HepG2 (cell line): ENCODE results near the gene CACNA2D1. TPM values are rescaled to one million over a fixed set of nuclear protein-coding genes. Genes with fewer than 3 reads are reported as not detected.

Experiments
- ATAC-seq: fragments of 200-7000 bp; cut with Tn5 transposase; 3 replicates; pipeline ENCODE4 v1.9.1; 2020; ENCODE audit warnings: mild to moderate bottlenecking, moderate library complexity
- BruUV-seq: library from RNA; stranded (reverse); fragments of 400-500 nt; replicated peaks from 2 replicates; lab custom pipeline; 2021; lab: Mats Ljungman, UMichigan
- CTCF ChIA-PET: fragments of 300-600 bp; formaldehyde crosslinking; extraction: SDS; loops from one replicate; lab custom pipeline; 2021; ENCODE audit warnings: low total read pairs, inconsistent platforms, low intra/inter-chr PET ratio; lab: Yijun Ruan, JAX
- POLR2A ChIA-PET: fragments of 350-600 bp; sonication (Branson Sonifier 250); formaldehyde crosslinking; loops from one replicate; lab custom pipeline; 2020; ENCODE audit warnings: antibody characterized with exemption, inconsistent platforms; lab: Yijun Ruan, JAX
- DNase-seq: peaks from one replicate; pipeline ENCODE4 v3.0.0-alpha.2; 2015; ENCODE audit warnings: low spot score
- FAIRE-seq: peaks from 3 replicates; lab custom pipeline; 2011; peaks lifted over from hg19 to GRCh38; lab: Jason Lieb, UNC
- H2AFZ ChIP-seq: one replicate; pipeline ENCODE4 v1.6.1; 2011; ENCODE audit warnings: low read length, inconsistent platforms
- H3K27ac ChIP-seq: fragments of 300-600 bp; 3 replicates; pipeline ENCODE4 v1.8.0; 2011; ENCODE audit warnings: mixed run types, mild to moderate bottlenecking, mixed read lengths, low read length, inconsistent platforms; ENCODE audit not compliant: insufficient read depth; ENCODE audit errors: extremely low read length
- H3K27me3 ChIP-seq, 2 experiments: fragments of 200-600 bp in 1 of 2; 2 replicates in 1 of 2; 3 replicates in 1 of 2; pipeline versions ENCODE4 v1.6.0 to v1.8.0; 2011; ENCODE audit warnings: low read length in 2 of 2, mild to moderate bottlenecking in 2 of 2, moderate library complexity in 2 of 2, inconsistent platforms in 1 of 2; ENCODE audit not compliant: insufficient read depth in 2 of 2, control insufficient read depth in 1 of 2
- H3K36me3 ChIP-seq, 2 experiments: fragments of 200-600 bp in 1 of 2; replicated peaks in 1 of 2; 2 replicates in 1 of 2; 3 replicates in 1 of 2; pipeline versions ENCODE4 v1.5.1 to v1.8.0; 2011; ENCODE audit warnings: low read length in 2 of 2, inconsistent platforms in 1 of 2; ENCODE audit not compliant: insufficient read depth in 2 of 2, control insufficient read depth in 1 of 2
- H3K4me1 ChIP-seq: 2 replicates; pipeline ENCODE4 v1.5.1; 2012; ENCODE audit warnings: low read length, inconsistent platforms; ENCODE audit not compliant: insufficient read depth
- H3K4me2 ChIP-seq: 2 replicates; pipeline ENCODE4 v1.6.0; 2011; ENCODE audit warnings: low read depth, low read length, inconsistent platforms
- H3K4me3 ChIP-seq, 3 experiments: fragments of 200-600 bp in 1 of 3; sonication (generic), shearing (Covaris generic) in 1 of 3; replicated peaks in 1 of 3; 2 replicates each; pipeline ENCODE4 v1.5.1; 2011 to 2016; ENCODE audit warnings: low read length in 3 of 3, inconsistent platforms in 2 of 3, low read depth in 2 of 3, mild to moderate bottlenecking in 2 of 3, control low read depth in 1 of 3, mixed read lengths in 1 of 3; ENCODE audit not compliant: insufficient read depth in 1 of 3
- H3K79me2 ChIP-seq: one replicate; pipeline ENCODE4 v1.6.1; 2011; ENCODE audit warnings: low read length, inconsistent platforms; ENCODE audit not compliant: insufficient read depth
- H3K9ac ChIP-seq: 2 replicates; pipeline ENCODE4 v1.6.0; 2011; ENCODE audit warnings: mild to moderate bottlenecking, low read depth, low read length, inconsistent platforms; ENCODE audit not compliant: insufficient read depth
- H3K9me3 ChIP-seq: 2 replicates; pipeline ENCODE4 v1.5.1; 2012; ENCODE audit warnings: mild to moderate bottlenecking, low read length
- H4K20me1 ChIP-seq: 2 replicates; pipeline ENCODE4 v1.6.0; 2011; ENCODE audit warnings: inconsistent platforms, mild to moderate bottlenecking, low read length, moderate library complexity; ENCODE audit not compliant: insufficient read depth
- CBFB ChIP-seq: sonication (generic); formaldehyde crosslinking; IDR thresholded peaks from 2 replicates; pipeline ENCODE4 v1.4.0; 2020; ENCODE audit warnings: missing genetic modification reagents
- PPARG ChIP-seq: conservative IDR thresholded peaks from 2 replicates; pipeline ENCODE4 v1.6.1; 2016; ENCODE audit warnings: missing biosample characterization, missing genetic modification reagents
- TRIM22 ChIP-seq: fragments of 450-650 bp; IDR thresholded peaks from 2 replicates; pipeline ENCODE4 v1.6.1; 2017
- ZBTB7A ChIP-seq: sonication (generic); formaldehyde crosslinking; IDR thresholded peaks from 2 replicates; pipeline ENCODE4 v1.8.0; 2022; ENCODE audit warnings: mild to moderate bottlenecking, missing genetic modification reagents
- ZFP82 ChIP-seq: sonication (generic); formaldehyde crosslinking; IDR thresholded peaks from 2 replicates; pipeline ENCODE4 v1.5.1; 2020; ENCODE audit warnings: mild to moderate bottlenecking, missing genetic modification reagents, borderline replicate concordance
- ZNF235 ChIP-seq: sonication (generic); formaldehyde crosslinking; IDR thresholded peaks from 2 replicates; pipeline ENCODE4 v1.8.1; 2023; ENCODE audit warnings: mild to moderate bottlenecking, missing genetic modification reagents, borderline replicate concordance
- ZNF3 ChIP-seq: IDR thresholded peaks from 2 replicates; pipeline ENCODE4 v1.7.0; 2017; ENCODE audit warnings: inconsistent platforms
- ZNF558 ChIP-seq: sonication (generic); formaldehyde crosslinking; IDR thresholded peaks from 2 replicates; pipeline ENCODE4 v1.9.0; 2022; ENCODE audit warnings: mild to moderate bottlenecking, missing genetic modification reagents, borderline replicate concordance
- WGBS: methylation state at CpG from one replicate; pipeline ENCODE4 v1.1.6; 2017; ENCODE audit warnings: low lambda C conversion rate; 5-methylcytosine and 5-hydroxymethylcytosine counted together
- in situ Hi-C: cut with HindIII; loops from 2 replicates; pipeline ENCODE4 v1.10.0; 2017; ENCODE audit warnings: low pct_unique_long_range_greater_than_20kb; ENCODE audit not compliant: extremely low pct_ligation_motif_present
- intact Hi-C: fragments of 100-400 bp; cut with micrococcal nuclease; formaldehyde crosslinking; loops from one replicate; pipeline ENCODE4 v1.10.0; 2022; ENCODE audit not compliant: unreplicated experiment
- polyA plus RNA-seq, 8 experiments: library from polyadenylated mRNA; depleted of rRNA in 3 of 8; stranded (reverse) in 7 of 8; unstranded in 1 of 8; fragments of >200 nt; fragmentation: Illumina TruSeq in 4 of 8; extraction: Trizol in 4 of 8; gene quantifications; 2 replicates each; pipeline versions ENCODE4 v1.2.1 to v1.2.3, GENCODE V29; 2011 to 2016; ENCODE audit warnings: low read depth in 4 of 8, missing spikeins in 1 of 8, mixed read lengths in 1 of 8; ENCODE audit not compliant: insufficient read depth in 1 of 8
- total RNA-seq, 5 experiments: library from RNA; depleted of rRNA; stranded (reverse); fragments of >200 nt; fragmentation: Illumina TruSeq; extraction: Trizol; gene quantifications; 2 replicates each; pipeline ENCODE4 v1.2.3, GENCODE V29; 2016; ENCODE audit warnings: low read depth in 1 of 5
- TF ChIP-seq, protein P1 (sequence below): sonication (generic); formaldehyde crosslinking; IDR thresholded peaks from 2 replicates; pipeline ENCODE4 v1.5.1; 2020; ENCODE audit warnings: missing genetic modification reagents, mild to moderate bottlenecking, borderline replicate concordance
- TF ChIP-seq, protein P2 (sequence below): fragments of 450-650 bp; IDR thresholded peaks from 2 replicates; pipeline ENCODE4 v1.6.1; 2016

Gene CACNA2D1
- total and polyA plus RNA-seq, 2 of the 13 experiments (the other 11 are each of a cell fraction or from before 2014, with no cell fraction given): not detected

DNA sequence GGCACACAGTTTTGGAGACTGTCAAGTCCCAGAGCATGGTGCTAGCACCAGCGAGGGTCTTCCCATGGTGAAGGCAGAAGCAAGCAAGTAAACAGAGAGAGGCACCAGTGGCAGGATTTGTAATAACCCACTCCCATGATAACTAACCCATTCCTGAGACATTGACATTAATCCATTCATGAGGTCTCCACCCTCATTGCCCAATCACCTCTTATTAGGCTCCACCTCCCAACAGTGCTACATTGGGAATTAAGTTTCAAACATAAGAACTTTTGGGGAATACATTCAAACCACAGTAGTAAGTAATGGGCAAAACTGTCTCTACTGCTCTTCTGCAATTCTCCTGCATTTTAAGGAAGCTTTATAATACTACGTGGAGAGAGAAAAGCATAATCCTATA lies 193.6 kb downstream of the CACNA2D1 start:
- CTCF ChIA-PET: no interaction called here

More for the DNA sequence above, 193.6 kb downstream of the CACNA2D1 start:
- Histone ChIP-seq H3K4me1 (no peaks in the 10 kb centered on the region), H4K20me1 (no peaks in the 10 kb centered on the region), H3K9me3 (no peaks in the 10 kb centered on the region), H3K4me2 (no peak overlapping the region), H3K36me3 (no peaks in the 10 kb centered on the region), H3K27ac (no peak overlapping the region), H3K27me3 (no peaks in the 10 kb centered on the region), H2AFZ (no peak overlapping the region), H3K9ac (no peak overlapping the region), H3K79me2 (no peaks in the 10 kb centered on the region), H3K4me3 (no peak overlapping the region)
- ATAC-seq (no peak), DNase-seq (no peak), FAIRE-seq (no peak)
- POLR2A ChIA-PET: no interaction called here
- 0% methylated on average over 2 of the region's 2 CpGs for WGBS
- TF ChIP-seq ZFP82 (no peak), ZBTB7A (CRISPR knock-in tag) (no peak), ZNF3 (no peak), TRIM22 (no peak), ZNF235 (no peak), PPARG (CRISPR knock-in tag) (no peak), CBFB (CRISPR knock-in tag) (no peak), ZNF558 (CRISPR knock-in tag) (no peak)
- TF ChIP-seq, protein P1, sequence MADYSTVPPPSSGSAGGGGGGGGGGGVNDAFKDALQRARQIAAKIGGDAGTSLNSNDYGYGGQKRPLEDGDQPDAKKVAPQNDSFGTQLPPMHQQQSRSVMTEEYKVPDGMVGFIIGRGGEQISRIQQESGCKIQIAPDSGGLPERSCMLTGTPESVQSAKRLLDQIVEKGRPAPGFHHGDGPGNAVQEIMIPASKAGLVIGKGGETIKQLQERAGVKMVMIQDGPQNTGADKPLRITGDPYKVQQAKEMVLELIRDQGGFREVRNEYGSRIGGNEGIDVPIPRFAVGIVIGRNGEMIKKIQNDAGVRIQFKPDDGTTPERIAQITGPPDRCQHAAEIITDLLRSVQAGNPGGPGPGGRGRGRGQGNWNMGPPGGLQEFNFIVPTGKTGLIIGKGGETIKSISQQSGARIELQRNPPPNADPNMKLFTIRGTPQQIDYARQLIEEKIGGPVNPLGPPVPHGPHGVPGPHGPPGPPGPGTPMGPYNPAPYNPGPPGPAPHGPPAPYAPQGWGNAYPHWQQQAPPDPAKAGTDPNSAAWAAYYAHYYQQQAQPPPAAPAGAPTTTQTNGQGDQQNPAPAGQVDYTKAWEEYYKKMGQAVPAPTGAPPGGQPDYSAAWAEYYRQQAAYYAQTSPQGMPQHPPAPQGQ (CRISPR knock-in tag): no peak
- TF ChIP-seq, protein P2, sequence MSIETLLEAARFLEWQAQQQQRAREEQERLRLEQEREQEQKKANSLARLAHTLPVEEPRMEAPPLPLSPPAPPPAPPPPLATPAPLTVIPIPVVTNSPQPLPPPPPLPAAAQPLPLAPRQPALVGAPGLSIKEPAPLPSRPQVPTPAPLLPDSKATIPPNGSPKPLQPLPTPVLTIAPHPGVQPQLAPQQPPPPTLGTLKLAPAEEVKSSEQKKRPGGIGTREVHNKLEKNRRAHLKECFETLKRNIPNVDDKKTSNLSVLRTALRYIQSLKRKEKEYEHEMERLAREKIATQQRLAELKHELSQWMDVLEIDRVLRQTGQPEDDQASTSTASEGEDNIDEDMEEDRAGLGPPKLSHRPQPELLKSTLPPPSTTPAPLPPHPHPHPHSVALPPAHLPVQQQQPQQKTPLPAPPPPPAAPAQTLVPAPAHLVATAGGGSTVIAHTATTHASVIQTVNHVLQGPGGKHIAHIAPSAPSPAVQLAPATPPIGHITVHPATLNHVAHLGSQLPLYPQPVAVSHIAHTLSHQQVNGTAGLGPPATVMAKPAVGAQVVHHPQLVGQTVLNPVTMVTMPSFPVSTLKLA: no peak
- intact Hi-C loops (no loop called here), in situ Hi-C loops (no loop called here)
- no TSS peak for BruUV-seq
